ENCODE results near the gene PROP1.

DNA sequence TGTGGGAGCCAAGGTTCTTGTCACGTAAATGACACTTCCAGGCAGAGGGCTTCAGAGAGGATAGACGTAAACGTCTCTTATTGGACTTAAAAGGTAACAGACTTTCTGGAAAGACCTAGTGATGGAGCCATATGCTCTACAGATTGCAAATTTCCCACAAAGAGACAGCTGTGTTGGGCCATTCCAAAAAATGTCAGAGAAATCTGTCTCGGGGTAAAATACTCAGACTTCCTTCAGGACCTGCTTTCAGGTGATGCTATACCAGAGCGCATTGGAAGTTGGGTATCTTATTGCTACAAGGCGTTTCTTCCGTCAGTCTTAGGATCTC is 29.2 kb downstream of the PROP1 start:
- TF ChIP-seq CTCF (IDR thresholded peaks at IDR 0.05; ENCODE audit: insufficient read depth, low read length) (no peak), POLR2AphosphoS5 (IDR thresholded peaks at IDR 0.05; ENCODE audit: low read depth) (no peak), SPI1 (IDR thresholded peaks at IDR 0.05; ENCODE audit: borderline replicate concordance, low read depth) (no peak)
